GM21723 (cell line): ENCODE measurements around the gene HES1.

Experiments used
- ATAC-seq: cut with Tn5 transposase; IDR thresholded peaks from one replicate; pipeline ENCODE4 v1.9.1; 2021; ENCODE audit warnings: mild to moderate bottlenecking, moderate library complexity; ENCODE audit not compliant: unreplicated experiment

HES1 gene

GRCh38 chr3:194165271-194166018 is 29.5 kb downstream of the HES1 start:
- no peak for ATAC-seq

- ATAC-seq: no peak
Observed at GRCh38 chr3:194166682-194167479, 30.9 kb downstream of the HES1 start.

- no peak for ATAC-seq
Observed at GRCh38 chr3:194167480-194168282, 31.7 kb downstream of the HES1 start.

GRCh38 chr3:194168994-194169393 is 33.0 kb downstream of the HES1 start:
- no peak for ATAC-seq

GRCh38 chr3:194169595-194169994 is 33.6 kb downstream of the HES1 start:
- no peak for ATAC-seq

GRCh38 chr3:194170793-194171192 is 34.8 kb downstream of the HES1 start:
- ATAC-seq: no peak

GRCh38 chr3:194174406-194174805 is 38.5 kb downstream of the HES1 start:
- ATAC-seq: no peak

- ATAC-seq: no peak
Observed at GRCh38 chr3:194174980-194175379, 39.0 kb downstream of the HES1 start.

- ATAC-seq: no peak
Observed at GRCh38 chr3:194176274-194176991, 40.5 kb downstream of the HES1 start.

- ATAC-seq: no peak
Observed at GRCh38 chr3:194177141-194177540, 41.2 kb downstream of the HES1 start.

GRCh38 chr3:194178128-194178527 is 42.2 kb downstream of the HES1 start:
- no peak for ATAC-seq

GRCh38 chr3:194178669-194179068 is 42.7 kb downstream of the HES1 start:
- no peak for ATAC-seq

- ATAC-seq: no peak
Observed at GRCh38 chr3:194180570-194180969, 44.6 kb downstream of the HES1 start.

GRCh38 chr3:194181612-194182529 is 45.9 kb downstream of the HES1 start:
- ATAC-seq: no peak

GRCh38 chr3:194183271-194183670 is 47.3 kb downstream of the HES1 start:
- ATAC-seq: no peak

- no peak for ATAC-seq
Observed at GRCh38 chr3:194184265-194184751, 48.4 kb downstream of the HES1 start.

- no peak for ATAC-seq
Observed at GRCh38 chr3:194184801-194185200, 48.9 kb downstream of the HES1 start.

- no peak for ATAC-seq
Observed at GRCh38 chr3:194185221-194185620, 49.3 kb downstream of the HES1 start.

- ATAC-seq: no peak
Observed at GRCh38 chr3:194187233-194187944, 51.4 kb downstream of the HES1 start.
